Measurements from ENCODE around the gene ADCY10. TPM values are rescaled to one million over a fixed set of nuclear protein-coding genes. Genes with fewer than 3 reads are reported as not detected.
"Not testable (repeated sequence)": the region's sequence is repeated elsewhere in the genome, so short reads cannot be mapped to it uniquely, and the experiment has no call there.

ADCY10 gene
- total RNA-seq, 1 experiment from 2014 or later, result 0.20 TPM

DNA sequence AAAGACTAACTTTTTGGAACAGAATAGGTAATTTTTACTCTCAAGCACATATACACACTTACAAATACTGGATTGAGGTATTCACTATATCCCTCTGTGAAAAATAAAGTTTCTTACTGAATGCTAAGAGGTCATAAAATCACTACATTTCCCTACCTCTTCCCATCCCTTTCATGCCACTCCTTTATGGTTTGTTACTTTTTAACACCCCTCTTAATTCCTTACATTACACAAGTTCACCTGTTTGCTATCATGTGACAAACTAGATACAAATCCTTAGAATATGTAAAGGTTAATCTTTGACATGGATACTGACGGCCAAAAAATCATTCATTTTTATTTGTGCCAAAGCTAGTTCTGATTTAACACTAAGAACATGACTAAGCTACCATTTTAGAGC lies 15.8 kb upstream of the ADCY10 start:
- no peak overlapping the region for H4K91ac ChIP-seq (ENCODE audit: insufficient read length, low read depth, low read length)
- no peaks in the 10 kb centered on the region for H3K9me3 ChIP-seq (ENCODE audit: control insufficient read depth, low read depth, low read length)
- Mint-ChIP-seq H3K36me3 (ENCODE audit: insufficient read depth in 1 of 3, low read depth in 3 of 3) (no peaks in the 10 kb centered on the region), H3K4me1 (peaks cover 8 to 9% of the 10 kb centered on the region in 2 experiments), H3K27ac (no peak overlapping the region), H3K4me3 (no peak overlapping the region), H3K9me3 (no peaks in the 10 kb centered on the region), H3K27me3 (ENCODE audit: low read depth) (no peaks in the 10 kb centered on the region)
- H3K4me1 ChIP-seq (ENCODE audit: insufficient read depth, low read length), result no peaks in the 10 kb centered on the region
- no peak overlapping the region for H3K4ac ChIP-seq (ENCODE audit: low read depth, low read length)
- H3K23me2 ChIP-seq (ENCODE audit: insufficient read length, low read depth, low read length, poor library complexity, severe bottlenecking), result no peaks in the 10 kb centered on the region
- H3K4me2 ChIP-seq (ENCODE audit: insufficient read depth, insufficient read length, low read length), result no peak overlapping the region
- no peaks in the 10 kb centered on the region for H3K27me3 ChIP-seq (ENCODE audit: insufficient read depth, low read length)
- no peak overlapping the region for H3K56ac ChIP-seq (ENCODE audit: insufficient read length, low read depth, low read length)
- WGBS (ENCODE audit: extremely low coverage, insufficient read length, low lambda C conversion rate), result no CpG with 5 or more reads among the region's 1 CpG
- no peak overlapping the region for H2BK5ac ChIP-seq (ENCODE audit: insufficient read length, low read length)
- H3T11ph ChIP-seq (ENCODE audit: low read length), result no peak overlapping the region
- H2BK120ac ChIP-seq (ENCODE audit: low read depth, low read length, poor library complexity, severe bottlenecking), result no peak overlapping the region
- TF ChIP-seq, protein P1, sequence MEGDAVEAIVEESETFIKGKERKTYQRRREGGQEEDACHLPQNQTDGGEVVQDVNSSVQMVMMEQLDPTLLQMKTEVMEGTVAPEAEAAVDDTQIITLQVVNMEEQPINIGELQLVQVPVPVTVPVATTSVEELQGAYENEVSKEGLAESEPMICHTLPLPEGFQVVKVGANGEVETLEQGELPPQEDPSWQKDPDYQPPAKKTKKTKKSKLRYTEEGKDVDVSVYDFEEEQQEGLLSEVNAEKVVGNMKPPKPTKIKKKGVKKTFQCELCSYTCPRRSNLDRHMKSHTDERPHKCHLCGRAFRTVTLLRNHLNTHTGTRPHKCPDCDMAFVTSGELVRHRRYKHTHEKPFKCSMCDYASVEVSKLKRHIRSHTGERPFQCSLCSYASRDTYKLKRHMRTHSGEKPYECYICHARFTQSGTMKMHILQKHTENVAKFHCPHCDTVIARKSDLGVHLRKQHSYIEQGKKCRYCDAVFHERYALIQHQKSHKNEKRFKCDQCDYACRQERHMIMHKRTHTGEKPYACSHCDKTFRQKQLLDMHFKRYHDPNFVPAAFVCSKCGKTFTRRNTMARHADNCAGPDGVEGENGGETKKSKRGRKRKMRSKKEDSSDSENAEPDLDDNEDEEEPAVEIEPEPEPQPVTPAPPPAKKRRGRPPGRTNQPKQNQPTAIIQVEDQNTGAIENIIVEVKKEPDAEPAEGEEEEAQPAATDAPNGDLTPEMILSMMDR (conservative IDR thresholded peaks at IDR 0.05), result no peak
- H3K14ac ChIP-seq (ENCODE audit: insufficient read depth, low read length), result no peak overlapping the region
- DNase-seq, result no peak
- no peak overlapping the region for H2BK20ac ChIP-seq (ENCODE audit: low read depth, low read length, poor library complexity, severe bottlenecking)
- no peak overlapping the region for H3K9ac ChIP-seq (ENCODE audit: extremely low read depth, insufficient read length, low read length)
- no peaks in the 10 kb centered on the region for H4K20me1 ChIP-seq (ENCODE audit: control insufficient read depth, insufficient read depth, insufficient read length)
- no peaks in the 10 kb centered on the region for H3K79me1 ChIP-seq (ENCODE audit: insufficient read depth, low read depth, low read length, poor library complexity, severe bottlenecking)
- no peak overlapping the region for H4K8ac ChIP-seq (replicated peaks; ENCODE audit: insufficient read length, low read depth, low read length)
- no peak overlapping the region for H3K18ac ChIP-seq (ENCODE audit: insufficient read length, low read depth, low read length)
- H2BK12ac ChIP-seq (ENCODE audit: insufficient read length, low read depth, low read length), result no peak overlapping the region
- H2AFZ ChIP-seq (ENCODE audit: low read length), result no peak overlapping the region
- H3K27ac ChIP-seq (ENCODE audit: insufficient read length, low read depth, low read length), result no peak overlapping the region
- H2AK5ac ChIP-seq (ENCODE audit: insufficient read length, low read length), result no peak overlapping the region
- H2BK15ac ChIP-seq (ENCODE audit: low read depth, low read length), result no peak overlapping the region
- H3K79me2 ChIP-seq (ENCODE audit: insufficient read depth, low read length), result no peaks in the 10 kb centered on the region
- H3K23ac ChIP-seq (ENCODE audit: insufficient read length, low read depth, low read length), result no peak overlapping the region
- H4K5ac ChIP-seq (ENCODE audit: insufficient read length, low read depth, low read length), result no peak overlapping the region

GRCh38 chr1:167928919-167929318 lies 15.0 kb upstream of the ADCY10 start:
- not testable (repeated sequence) for H2BK15ac ChIP-seq (ENCODE audit: low read depth, low read length); H3K4me3 Mint-ChIP-seq; H2BK20ac ChIP-seq (ENCODE audit: low read depth, low read length, poor library complexity, severe bottlenecking); H3K4me1 ChIP-seq (ENCODE audit: insufficient read depth, low read length); H3K27ac ChIP-seq (ENCODE audit: insufficient read length, low read depth, low read length); H4K8ac ChIP-seq (replicated peaks; ENCODE audit: insufficient read length, low read depth, low read length); DNase-seq; H3K4me2 ChIP-seq (ENCODE audit: insufficient read depth, insufficient read length, low read length); H3K27me3 Mint-ChIP-seq (ENCODE audit: low read depth); H3K36me3 Mint-ChIP-seq (ENCODE audit: insufficient read depth in 1 of 3, low read depth in 3 of 3); H3K27ac Mint-ChIP-seq; H3K9me3 Mint-ChIP-seq; H4K91ac ChIP-seq (ENCODE audit: insufficient read length, low read depth, low read length); H3K4ac ChIP-seq (ENCODE audit: low read depth, low read length); H2BK12ac ChIP-seq (ENCODE audit: insufficient read length, low read depth, low read length); H4K20me1 ChIP-seq (ENCODE audit: control insufficient read depth, insufficient read depth, insufficient read length); H4K5ac ChIP-seq (ENCODE audit: insufficient read length, low read depth, low read length); H3K79me1 ChIP-seq (ENCODE audit: insufficient read depth, low read depth, low read length, poor library complexity, severe bottlenecking); H3K27me3 ChIP-seq (ENCODE audit: insufficient read depth, low read length); H3K9ac ChIP-seq (ENCODE audit: extremely low read depth, insufficient read length, low read length); H3K23ac ChIP-seq (ENCODE audit: insufficient read length, low read depth, low read length); H2BK120ac ChIP-seq (ENCODE audit: low read depth, low read length, poor library complexity, severe bottlenecking); H3K23me2 ChIP-seq (ENCODE audit: insufficient read length, low read depth, low read length, poor library complexity, severe bottlenecking); H2AFZ ChIP-seq (ENCODE audit: low read length); H2AK5ac ChIP-seq (ENCODE audit: insufficient read length, low read length); H3K56ac ChIP-seq (ENCODE audit: insufficient read length, low read depth, low read length); H3T11ph ChIP-seq (ENCODE audit: low read length); H2BK5ac ChIP-seq (ENCODE audit: insufficient read length, low read length); H3K79me2 ChIP-seq (ENCODE audit: insufficient read depth, low read length); H3K18ac ChIP-seq (ENCODE audit: insufficient read length, low read depth, low read length); H3K14ac ChIP-seq (ENCODE audit: insufficient read depth, low read length); H3K9me3 ChIP-seq (ENCODE audit: control insufficient read depth, low read depth, low read length); H3K4me1 Mint-ChIP-seq
- no CpG with 5 or more reads among the region's 9 CpGs for WGBS (ENCODE audit: extremely low coverage, insufficient read length, low lambda C conversion rate)

Measured in H9 (cell line).